GM19238 (cell line): ENCODE measurements around the gene MYL5.
A peak's percentile ranks its signal among the peaks of the same experiment; 100 is the strongest.
"Not testable (repeated sequence)": the region's sequence is repeated elsewhere in the genome, so short reads cannot be mapped to it uniquely, and the experiment has no call there.

Experiments used
- DNase-seq: peaks from one replicate; pipeline ENCODE4 v3.0.0; 2011; ENCODE audit warnings: low spot score; ENCODE audit not compliant: insufficient read length

MYL5 gene

DNA sequence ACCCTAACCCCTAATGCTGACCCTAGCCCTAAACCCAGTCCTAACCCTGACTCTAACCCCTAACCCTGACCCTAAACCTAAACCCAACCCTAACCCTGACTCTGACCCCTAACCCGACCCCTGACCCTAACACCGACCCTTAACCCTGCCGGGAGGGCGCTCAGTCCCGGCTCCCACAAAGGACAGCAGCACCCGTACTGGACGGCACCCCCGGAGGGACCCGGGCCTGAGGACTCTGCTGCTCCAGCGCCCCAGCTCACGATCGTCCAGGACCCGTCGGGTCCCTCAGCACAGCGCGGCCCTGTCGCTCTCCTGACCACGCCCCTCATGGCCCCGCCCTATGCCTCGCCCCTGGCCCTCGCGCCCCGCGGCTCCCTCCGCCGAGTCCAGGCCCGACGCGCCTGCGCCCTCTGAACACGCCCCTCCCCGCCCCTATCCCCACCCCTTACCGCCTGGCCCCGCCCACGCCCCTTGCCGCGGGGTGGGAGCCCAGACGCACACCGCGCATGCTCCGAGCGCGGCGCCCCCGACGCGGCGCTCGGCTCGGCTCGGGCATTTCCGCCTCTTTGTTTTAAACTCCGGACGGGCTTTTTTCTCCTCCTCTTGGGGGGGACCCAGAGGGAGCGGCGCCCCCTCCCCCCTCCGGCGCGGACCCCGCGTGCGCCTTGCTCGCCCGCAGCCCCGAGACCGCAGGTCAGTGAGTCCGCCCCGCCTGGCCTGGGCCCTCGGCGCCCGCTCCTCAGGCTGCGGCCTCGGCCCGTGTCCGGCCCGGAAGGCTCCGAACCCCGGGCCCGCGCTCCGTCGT, 31.1 kb downstream of the MYL5 start, which contains the start of gene PCGF3:
TSS of gene PCGF3 (plus strand) at position 555 of the 805 bp plus-strand sequence. CDS start 27,849 bp downstream, outside the sequence.
- peak; percentile 99 for DNase-seq

DNA sequence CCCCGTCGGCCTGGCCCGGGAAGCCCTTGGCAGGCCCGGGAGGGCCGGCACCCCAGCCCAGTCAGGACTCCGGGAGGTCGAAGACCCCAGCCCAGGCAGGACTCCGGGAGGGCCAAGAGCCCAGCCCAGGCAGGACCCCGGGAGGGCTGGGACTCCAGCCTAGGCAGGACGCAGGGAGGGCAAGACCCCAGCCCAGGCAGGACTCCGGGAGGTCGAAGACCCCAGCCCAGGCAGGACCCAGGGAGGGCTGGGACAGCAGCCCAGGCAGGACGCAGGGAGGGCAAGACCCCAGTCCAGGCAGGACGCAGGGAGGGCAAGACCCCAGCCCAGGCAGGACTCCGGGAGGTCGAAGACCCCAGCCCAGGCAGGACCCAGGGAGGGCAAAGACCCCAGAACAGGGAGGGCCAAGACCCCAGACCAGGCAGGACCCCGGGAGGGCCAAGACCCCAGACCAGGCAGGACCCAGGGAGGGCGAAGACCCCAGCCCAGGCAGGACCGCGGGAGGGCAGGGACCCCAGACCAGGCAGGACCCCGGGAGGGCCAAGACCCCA, 31.8 kb downstream of the MYL5 start:
- DNase-seq = not testable (repeated sequence)

DNA sequence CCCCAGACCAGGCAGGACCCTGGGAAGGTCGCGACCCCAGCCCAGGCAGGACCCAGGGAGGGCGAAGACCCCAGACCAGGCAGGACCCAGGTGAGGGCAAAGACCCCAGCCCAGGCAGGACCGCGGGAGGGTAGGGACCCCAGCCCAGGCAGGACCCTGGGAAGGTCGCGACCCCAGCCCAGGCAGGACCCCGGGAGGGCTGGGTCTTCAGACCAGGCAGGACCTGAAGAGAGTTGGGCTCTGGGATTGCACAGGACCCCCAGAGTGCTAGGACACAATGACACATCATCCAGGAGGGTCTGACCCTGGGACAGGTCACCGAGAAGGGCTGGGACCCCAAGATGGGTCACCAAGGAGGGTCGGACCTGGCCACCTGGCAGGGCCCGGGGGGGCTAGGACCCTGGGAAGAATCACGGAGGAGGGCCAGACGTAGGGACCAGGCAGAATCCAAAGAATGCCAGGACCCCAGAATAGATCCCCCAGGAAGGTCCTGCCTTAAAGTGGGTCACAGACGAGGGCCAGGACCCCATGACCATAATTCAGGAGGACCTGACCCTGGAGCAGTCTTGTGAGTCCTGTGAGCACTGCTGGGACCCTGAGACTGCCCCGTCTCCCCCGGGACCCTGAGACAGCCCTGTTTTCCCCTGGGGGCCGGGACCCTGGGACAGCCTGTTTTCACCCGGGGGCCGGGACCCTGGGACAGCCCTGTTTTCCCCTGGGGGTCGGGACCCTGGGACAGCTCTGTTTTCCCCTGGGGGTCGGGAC, 32.7 kb downstream of the MYL5 start:
- no peak for DNase-seq

DNA sequence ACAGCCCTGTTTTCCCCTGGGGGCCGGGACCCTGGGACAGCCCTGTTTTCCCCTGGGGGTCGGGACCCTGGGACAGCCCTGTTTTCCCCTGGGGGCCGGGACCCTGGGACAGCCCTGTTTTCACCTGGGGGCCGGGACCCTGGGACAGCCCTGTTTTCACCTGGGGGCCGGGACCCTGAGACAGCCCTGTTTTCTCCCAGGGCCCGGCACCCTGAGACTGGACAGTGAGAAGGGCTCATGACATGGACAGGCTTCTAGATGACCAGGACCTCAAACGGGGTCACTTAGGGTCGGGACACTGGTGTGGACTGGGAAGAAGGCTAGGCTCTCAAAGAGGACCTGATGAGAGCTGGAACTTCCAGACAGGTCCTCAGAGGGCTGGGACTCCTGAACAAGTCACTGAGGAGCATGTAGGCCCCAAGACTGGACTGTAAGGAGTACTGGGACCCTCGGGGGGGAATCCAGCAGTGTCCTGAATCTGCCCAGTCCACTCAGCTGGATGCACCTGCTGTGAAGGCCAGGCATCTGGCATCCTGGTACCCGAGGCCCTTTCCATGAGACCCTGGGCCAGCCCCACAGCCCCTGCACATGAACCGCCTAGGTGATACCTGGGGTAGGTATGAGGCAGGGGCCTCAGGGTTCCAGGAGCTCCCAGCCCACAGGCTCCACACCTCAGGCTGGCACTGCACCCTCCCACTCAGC, 33.7 kb downstream of the MYL5 start:
- no peak for DNase-seq

DNA sequence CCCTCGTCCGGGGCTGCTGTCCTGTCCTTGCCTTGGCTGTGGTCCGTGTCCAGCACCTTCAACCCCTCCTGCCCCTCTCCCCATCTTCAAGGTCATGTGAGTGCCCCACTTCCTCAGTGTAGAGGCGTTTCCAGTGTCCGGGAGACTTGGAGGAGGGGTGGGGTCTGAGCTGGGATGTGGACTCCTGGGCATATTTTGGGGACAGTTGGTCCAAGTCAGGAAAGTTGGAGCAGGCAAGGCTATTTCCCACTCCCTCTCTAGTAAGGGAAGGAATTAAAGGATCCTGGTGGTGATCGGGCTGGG, 34.2 kb downstream of the MYL5 start:
- DNase-seq = no peak

DNA sequence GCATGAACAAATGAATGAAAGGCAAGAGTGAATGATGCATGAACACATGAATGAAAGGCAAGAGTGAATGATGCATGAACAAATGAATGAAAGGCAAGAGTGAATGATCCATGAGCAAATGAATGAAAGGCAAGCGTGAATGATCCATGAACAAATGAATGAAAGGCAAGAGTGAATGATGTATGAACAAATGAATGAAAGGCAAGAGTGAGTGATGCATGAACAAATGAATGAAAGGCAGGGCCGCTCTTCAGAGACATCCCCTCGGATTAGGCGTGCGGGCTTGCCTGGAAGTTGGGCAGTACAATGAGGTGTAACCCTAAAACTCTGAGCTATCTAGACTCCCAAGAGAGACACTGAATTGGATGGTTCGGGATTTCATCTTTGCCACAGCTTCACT, 35.0 kb downstream of the MYL5 start:
- no peak for DNase-seq

DNA sequence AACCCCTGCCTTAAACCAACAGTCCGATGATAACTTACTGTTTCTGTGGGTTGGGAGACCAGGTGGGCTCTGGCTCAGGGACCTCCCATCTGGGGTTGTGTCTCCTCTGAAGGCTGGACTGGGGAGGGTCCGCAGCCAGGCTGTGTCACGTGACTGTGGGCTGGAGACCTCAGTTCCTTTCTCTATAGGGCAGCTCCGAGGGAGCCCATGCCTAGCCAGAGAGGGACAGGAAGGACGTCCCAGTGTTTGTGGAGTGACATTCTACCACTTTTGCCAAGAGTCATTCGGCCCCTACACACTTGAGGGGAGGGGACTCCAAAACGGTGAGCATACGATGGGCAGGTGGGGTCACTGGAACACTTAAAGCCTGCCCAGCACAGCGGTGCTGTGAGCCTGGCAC, 35.8 kb downstream of the MYL5 start:
- no peak for DNase-seq

DNA sequence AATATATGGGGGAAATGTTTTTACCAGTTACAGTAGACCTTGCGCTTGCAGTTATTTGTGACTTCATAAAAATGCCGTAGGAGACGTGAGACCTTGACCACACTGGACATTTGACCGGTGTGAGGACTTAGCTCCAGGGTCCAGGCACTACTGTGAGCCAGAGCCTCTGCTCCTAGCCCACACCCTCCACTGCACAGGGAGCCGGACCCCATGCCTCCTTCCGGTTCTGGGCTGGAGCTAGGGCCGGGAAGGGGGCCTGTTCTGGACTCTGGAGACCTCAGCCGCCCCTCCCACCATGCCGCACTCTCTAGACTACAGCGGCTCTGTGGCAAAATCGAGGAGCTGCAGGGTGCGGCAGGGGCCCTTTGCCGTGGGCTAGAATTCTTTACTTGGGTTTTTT, 36.6 kb downstream of the MYL5 start:
- no peak for DNase-seq

DNA sequence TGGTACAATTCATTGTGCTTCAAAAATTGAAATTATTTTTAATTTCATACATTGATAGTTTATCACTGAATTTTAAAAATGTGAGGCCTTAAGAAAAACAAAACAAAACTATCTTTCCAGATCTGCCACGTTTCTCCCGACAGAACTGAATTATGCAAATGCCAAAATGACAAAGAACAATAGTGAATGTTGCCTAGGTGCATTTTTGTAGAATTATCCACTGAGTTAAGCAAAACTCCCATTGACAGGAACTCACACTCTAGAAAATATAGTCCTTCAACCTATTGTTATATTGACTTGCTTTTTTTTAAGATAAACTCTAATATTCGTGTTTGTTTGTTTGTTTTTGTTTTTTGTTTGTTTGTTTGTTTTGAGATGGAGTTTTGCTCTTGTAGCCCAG, 37.8 kb downstream of the MYL5 start:
- no peak for DNase-seq

DNA sequence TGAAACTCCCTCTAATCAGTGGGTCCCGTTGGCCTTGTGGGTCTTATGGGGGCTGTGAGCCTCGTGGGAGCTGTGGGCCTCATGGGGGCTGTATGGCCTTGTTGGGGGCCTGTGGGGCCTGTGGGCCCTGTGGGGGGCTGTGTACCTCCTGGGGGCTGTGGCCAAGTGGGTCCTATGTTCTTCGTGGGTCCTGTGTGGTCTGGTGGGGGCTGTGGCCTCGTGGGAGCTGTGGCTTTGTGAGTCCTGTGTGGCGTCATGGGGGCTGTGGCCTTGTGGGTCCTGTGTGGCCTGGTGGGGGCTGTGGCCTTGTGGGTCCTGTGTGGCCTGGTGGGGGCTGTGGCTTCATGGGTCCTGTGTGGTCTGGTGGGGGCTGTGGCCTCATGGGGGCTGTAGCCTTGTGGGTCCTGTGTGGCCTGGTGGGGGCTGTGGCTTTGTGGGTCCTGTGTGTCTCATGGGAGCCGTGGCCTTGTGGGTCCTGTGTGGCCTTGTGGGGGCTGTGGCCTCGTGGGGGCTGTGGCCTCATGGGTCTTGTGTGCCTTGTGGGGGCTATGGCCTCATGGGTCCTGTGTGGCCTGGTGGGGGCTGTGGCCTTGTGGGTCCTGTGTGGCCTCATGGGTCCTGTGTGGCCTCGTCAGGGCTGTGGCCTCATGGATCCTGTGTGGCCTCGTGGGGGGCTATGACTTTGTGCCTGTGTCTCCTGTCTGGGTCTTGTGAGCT, 38.7 kb downstream of the MYL5 start:
- DNase-seq = no peak

DNA sequence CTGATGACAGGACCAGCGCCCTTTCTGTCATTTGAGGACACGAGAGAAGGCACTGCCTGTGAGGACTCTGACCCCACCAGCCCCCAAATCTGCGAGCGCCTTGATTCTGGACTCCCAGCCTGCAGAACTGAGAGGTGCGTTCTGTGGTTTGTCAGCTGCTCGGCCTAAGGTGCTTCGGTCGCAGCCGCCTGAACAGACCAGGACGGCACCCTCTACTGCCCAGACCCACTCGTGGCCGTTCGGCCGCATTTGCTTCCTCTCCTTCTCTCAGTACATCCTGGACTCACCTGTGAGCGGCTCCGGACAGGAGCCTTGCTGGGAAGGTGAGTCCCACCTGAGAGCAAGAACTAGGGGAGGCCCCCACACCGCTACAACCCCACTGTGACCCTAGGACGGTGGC, 39.7 kb downstream of the MYL5 start:
- no peak for DNase-seq

DNA sequence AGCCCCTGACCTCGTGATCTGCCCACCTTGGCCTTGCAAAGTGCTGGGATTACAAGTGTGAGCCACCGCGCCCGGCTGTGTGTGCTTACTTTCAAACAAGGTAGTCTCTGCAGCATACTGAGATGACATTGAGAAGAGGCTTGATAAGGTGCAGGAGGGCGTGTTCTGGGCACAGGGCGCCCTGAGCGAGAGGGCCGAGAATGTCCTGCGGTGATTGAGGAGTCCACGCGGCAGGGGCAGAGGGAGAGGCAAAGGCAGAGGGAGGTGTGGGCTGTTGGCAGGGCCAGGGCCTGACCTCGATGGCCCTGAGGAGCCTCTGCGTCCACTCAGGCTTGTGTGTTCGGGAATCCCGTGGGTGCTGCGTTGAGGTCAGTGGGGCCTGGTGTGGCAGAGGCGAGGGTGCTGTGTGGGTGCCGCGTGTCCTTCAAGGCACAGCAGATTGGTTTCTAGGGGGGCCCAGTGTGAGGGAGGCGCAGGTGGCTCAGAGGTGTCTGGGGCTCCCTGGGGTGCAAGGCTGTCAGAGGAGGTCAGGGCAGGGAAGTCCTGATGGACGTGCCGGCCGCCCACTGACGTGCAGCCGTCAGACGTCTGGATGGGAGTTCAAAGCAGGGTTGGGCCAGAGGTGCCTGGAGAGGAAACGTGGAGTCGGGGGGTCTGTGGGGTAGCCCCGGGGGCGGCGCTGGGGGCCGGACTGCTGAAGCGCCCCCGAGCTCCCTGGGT, 43.4 kb downstream of the MYL5 start:
- DNase-seq = no peak

DNA sequence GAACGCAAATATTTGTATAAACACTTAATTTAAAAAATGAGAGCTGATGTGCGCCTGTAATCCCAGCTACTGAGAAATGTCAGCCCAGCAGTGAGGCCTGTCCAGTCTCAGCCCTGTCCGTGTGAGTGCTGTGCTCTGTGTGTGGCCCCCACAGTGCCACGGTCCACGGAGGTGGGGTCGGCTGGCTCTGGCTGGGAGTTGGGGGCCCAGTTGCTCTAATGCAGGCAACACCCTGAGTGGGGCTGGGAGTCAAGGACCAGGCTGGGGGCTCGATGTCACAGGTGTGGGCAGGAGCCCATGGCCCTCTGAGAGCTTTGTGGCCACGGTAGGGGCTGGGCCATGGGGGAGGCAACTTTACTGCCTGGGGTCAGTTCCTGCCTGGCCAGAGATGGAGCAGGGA, 44.1 kb downstream of the MYL5 start:
- no peak for DNase-seq

DNA sequence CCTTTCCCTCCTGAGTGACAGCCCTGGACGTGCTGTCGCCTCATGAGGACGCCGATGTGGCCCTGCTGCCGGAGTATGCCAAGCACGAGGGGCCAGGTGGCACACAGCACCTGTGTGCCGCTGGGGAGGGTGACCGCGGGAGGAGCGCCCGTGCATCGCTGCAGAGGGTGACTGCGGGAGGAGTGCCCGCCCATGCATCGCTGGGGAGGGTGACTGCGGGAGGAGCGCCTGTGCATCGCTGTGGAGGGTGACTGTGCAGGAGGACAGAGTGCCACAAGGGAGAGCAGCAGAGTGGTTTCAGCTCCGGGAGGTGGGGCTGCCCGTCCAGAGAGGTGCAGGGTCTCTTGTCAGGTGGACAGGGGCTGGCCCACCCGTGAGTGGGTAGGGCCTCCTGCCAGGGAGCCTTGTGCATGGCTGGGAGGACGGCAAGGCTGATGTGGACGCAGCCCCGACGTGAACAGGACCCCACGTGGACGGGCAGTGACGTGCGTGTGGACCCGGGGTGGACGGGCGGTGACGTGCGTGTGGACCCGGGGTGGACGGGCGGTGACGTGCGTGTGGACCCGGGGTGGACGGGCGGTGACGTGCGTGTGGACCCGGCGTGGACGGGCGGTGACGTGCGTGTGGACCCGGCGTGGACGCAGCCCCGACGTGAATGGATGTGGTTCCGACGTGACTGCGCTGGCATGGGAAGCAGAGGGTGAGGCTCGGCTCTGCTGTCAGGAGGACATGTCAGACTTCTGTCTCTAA, 45.9 kb downstream of the MYL5 start:
- no peak for DNase-seq

DNA sequence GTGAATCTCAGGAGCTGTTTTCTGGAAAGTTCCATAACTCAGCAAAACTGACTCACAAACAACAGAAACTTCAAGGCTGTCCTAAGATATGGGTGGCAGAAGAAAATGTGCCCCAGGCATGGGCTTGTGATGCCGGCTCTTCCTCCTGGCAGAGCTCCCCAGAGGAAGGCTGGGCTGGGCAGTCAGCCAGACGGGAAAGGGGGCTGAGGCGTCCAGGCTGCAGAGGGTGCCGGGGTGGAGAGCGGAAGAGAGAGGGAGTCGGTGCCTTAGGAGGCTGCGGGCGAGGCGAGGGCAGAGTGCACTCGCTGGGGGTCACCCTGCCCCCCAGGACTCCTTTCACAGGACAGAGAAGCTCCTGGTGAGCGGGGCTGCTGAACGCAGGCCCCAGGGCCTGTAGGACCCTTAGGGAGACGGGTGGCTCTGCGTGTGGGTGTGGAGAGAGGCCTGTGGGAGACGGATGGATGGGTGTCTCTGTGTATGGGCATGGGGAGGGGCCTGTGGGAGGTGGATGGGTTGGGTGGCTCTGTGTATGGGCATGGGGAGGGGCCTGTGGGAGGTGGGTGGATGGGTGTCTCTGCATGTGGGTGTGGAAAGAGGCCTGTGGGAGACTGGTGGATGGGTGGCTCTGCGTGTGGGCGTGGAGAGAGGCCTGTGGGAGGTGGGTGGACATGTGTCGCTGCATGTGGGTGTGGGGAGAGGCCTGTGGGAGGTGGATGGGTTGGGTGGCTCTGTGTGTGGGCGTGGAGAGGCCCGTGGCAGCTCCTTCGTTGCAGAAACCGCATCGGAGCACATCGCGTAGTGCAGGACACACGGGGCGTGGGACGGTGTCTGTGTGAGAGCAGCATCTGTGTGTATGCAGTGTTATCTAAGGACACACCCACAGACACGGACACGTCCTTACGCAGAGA, 47.2 kb downstream of the MYL5 start:
- DNase-seq = no peak

DNA sequence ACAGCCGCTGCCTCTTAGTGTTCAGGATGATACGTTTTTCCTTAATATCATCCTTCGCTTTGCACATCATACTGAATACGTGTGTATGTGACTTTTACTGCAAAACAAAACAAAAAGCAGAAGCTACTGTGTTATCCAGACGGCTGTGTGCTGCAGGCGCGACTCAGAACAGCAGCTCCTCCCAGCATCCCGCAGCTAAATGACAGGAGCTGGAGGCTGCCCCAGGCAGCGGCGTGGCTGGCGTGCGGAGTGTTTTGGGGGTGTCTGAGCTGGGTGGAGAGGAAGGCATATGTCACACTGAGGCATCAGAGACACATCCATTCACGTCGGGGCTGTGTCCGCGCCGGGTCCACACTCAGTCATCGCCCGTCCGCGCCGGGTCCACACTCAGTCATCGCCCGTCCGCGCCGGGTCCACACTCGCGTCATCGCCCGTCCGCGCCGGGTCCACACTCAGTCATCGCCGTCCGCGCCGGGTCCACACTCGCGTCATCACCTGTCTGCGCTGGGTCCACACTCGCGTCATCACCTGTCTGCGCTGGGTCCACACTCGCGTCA, 47.9 kb downstream of the MYL5 start:
- no peak for DNase-seq

DNA sequence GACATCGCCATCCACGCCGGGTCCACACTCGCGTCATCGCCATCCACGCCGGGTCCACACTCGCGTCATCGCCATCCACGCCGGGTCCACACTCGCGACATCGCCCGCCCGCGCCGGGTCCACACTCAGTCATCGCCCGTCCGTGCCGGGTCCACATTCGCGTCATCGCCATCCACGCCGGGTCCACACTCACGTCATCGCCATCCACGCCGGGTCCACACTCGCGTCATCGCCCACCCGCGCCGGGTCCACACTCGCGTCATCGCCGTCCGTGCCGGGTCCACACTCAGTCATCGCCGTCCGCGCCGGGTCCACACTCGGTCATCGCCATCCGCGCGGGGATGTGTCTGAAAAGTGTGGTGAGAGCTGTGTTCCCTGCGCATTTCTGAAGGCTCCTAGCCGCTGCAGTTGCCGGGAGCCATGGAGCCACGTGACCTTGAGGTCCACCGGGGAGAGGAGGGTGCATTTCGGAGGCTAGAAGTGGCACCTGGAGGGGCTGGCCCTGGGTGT, 48.6 kb downstream of the MYL5 start:
- DNase-seq = no peak

DNA sequence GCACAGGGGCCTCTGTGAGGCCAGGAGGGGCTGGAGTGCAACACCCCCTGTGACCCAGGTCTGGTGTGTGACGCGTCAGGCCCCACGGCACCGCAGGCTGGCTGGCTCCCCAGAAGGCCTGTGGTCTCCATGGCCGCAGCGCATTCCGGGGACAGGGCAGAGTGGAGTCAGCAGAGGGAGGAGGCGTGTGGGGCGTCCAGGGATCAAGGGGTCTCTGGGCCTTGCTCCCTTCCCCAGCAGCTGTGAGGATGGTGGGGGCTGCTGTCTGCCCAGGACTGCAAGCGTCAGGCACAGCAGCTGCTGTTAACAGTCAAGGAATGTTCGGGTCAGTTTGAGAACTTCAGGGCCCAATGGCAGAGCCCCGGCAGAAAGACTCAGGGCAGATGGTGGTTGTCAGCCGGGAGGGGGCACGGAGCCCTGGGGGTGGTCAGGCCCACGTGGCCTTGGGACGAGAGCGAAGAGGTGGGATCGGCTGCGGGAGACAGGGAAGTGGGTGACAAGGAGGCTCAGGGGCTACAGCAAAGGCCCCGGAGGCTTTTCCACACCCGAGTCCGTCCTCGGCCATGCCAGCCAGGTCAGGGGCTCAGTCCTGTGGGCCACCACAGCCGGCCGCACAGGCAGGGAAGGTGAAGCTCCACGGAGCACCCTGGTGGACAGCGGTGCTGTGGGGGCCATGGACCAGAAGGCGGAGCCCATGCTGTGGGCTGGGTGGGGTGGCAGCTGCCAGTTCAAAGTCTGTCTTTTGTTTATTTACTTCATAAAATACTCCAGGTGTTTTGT, 49.6 kb downstream of the MYL5 start:
- DNase-seq = no peak
